LNCAP (cell line): Measurements from ENCODE around the gene BTN2A1.

Source experiments
- CTCF ChIP-seq: fragments of 450-650 bp; IDR thresholded peaks from 2 replicates; pipeline ENCODE4 v1.5.1; 2017; ENCODE audit warnings: mild to moderate bottlenecking

Gene BTN2A1

GRCh38 chr6:26439151-26440125 is 18.3 kb upstream of the BTN2A1 start:
- no peak for TF ChIP-seq CTCF

GRCh38 chr6:26440977-26441358 is 16.8 kb upstream of the BTN2A1 start:
- TF ChIP-seq CTCF = no peak

DNA sequence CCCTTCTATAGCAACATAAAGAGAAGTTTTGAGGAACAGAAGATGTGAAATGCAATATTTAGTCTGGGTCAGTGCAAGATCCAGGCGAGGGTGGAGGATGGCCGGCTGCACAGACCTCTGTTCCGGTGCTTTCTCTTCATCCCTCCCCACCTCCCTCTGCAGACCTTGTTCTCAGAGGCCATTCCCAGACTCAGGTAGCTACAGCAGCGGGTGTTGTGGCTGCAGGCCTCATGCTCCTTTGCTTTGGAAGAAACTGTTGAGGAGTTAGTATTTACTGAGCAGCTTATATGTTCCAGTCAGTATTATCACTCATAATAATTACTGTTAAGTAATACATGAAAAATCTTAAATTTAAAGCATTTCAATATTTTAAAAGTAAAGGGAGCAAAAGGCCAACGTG is 15.8 kb upstream of the BTN2A1 start:
- no peak for TF ChIP-seq CTCF

DNA sequence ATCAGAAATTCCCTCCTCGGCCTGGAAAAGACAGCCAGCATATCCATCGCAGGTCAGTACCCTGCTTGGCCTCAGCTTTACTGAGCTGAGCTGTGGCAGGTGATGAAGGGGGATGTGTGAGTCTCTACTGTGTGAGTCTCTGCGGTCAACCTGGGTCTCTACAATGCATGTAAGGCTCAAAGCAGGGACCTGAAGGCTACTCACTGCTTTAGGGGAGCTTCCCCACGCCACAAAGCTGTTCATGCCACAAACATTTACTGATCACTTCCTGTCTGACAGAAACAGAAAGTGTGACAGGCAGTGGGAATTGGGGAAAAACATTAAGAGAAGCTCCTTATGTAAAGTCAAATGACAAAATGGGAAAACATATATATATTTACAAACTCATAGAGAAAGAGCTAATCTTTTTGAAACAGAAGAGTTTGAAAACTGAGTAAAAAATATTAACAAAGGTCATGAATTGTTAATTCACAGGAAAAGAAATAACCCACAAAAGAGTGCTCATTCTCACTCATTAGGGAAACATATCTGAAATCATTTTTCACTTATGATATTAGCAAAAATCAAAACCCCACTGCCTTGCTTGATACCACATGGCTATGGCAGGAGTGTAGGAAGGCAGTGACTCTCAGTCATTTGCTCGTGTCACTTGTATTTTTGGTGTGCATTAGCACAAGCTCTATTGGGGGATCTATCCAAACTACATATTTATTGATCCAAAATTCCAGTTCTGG is 11.7 kb upstream of the BTN2A1 start:
- no peak for TF ChIP-seq CTCF

- no peak for TF ChIP-seq CTCF
These were observed 10.5 kb upstream of the BTN2A1 start for GRCh38 chr6:26447257-26447656.

- TF ChIP-seq CTCF = no peak
These were observed 7.5 kb upstream of the BTN2A1 start for GRCh38 chr6:26450240-26450639.

DNA sequence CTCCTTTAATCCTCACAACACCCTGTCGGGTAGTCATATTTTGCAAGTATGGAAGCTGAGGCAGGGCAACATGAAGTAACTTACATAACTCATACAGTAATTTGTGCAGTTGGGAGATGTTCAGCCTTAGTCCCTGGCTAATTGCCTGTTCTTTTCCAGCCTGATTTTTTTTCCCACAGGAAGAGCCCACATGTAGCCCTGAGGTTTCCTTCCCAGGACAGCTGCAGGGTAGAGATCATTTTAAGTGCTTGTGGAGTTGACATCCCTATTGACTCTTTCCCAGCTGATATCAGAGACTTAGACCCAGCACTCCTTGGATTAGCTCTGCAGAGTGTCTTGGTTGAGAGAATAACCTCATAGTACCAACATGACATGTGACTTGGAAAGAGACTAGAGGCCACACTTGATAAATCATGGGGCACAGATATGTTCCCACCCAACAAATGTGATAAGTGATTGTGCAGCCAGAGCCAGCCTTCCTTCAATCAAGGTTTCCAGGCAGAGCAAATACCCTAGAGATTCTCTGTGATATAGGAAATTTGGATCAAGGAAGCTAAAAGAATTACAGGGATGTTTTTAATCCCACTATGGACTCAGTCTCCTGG is 5.0 kb upstream of the BTN2A1 start:
- no peak for TF ChIP-seq CTCF
